Activated CD8-positive, alpha-beta T cell treated with anti-CD3 and anti-CD28 coated beads for 36 hours (primary cell): ENCODE results near the gene CFC1. TPM values are rescaled to one million over a fixed set of nuclear protein-coding genes. Genes with fewer than 3 reads are reported as not detected.
"Not testable (repeated sequence)": the region's sequence is repeated elsewhere in the genome, so short reads cannot be mapped to it uniquely, and the experiment has no call there.

Experiments
- ATAC-seq: fragments of 200-7000 bp; cut with Tn5 transposase; one replicate; pipeline ENCODE4 v1.10.0; 2021; ENCODE audit warnings: mild to moderate bottlenecking, moderate library complexity
- CTCF ChIA-PET: fragments of 350-600 bp; sonication (Branson Sonifier 250); formaldehyde crosslinking; loops from one replicate; lab custom pipeline; 2021; ENCODE audit warnings: antibody characterized with exemption; lab: Charles Lee
- POLR2A ChIA-PET: fragments of 350-600 bp; sonication (Branson Sonifier 250); formaldehyde crosslinking; loops from one replicate; lab custom pipeline; 2021; ENCODE audit warnings: antibody characterized with exemption; lab: Charles Lee
- DNase-seq: peaks from one replicate; pipeline ENCODE4 v3.0.0-alpha.2; 2020
- H3K27ac Mint-ChIP-seq: one replicate; pipeline ENCODE4 v1.8.0; 2021; ENCODE audit warnings: mild to moderate bottlenecking, mixed read lengths
- H3K27me3 Mint-ChIP-seq: one replicate; pipeline ENCODE4 v1.8.0; 2021; ENCODE audit warnings: mixed read lengths
- H3K36me3 Mint-ChIP-seq: one replicate; pipeline ENCODE4 v1.8.0; 2021; ENCODE audit warnings: low read depth, mixed read lengths
- H3K4me1 Mint-ChIP-seq: one replicate; pipeline ENCODE4 v1.8.0; 2021; ENCODE audit warnings: low read depth, mixed read lengths
- H3K4me3 Mint-ChIP-seq: one replicate; pipeline ENCODE4 v1.8.0; 2021; ENCODE audit warnings: mild to moderate bottlenecking, moderate library complexity, mixed read lengths
- H3K9me3 Mint-ChIP-seq: one replicate; pipeline ENCODE4 v1.8.0; 2021; ENCODE audit warnings: mixed read lengths
- intact Hi-C: fragments of 100-400 bp; cut with micrococcal nuclease; formaldehyde crosslinking; loops from one replicate; pipeline ENCODE4 v1.10.0; 2022
- total RNA-seq, 2 experiments: library from RNA; stranded (reverse); gene quantifications; one replicate each; pipeline ENCODE4 v1.2.3, GENCODE V29; 2021

The CFC1 gene
- total RNA-seq, 2 experiments from 2014 or later: not detected

DNA sequence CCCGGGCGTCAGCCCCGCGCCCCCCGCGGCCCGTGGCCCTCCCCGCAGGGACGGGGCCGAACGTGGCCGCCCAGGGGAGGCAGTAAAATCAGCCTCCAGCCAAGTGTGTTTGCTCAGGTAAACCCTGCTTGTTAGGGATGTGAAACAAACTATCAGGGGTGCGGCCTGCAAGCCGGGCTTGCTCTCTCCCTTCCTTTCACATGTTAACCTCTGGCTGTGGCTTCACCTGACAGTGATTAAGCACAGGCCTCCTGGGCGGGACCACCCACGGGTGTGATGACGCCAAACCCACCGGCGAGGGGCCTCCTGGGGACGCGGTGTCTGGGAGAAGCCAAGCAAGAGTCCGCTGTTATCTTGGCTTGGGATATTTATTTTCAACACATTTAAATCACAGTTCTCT, 1.4 kb downstream of the CFC1 start:
- H3K4me1 Mint-ChIP-seq, ATAC-seq, H3K9me3 Mint-ChIP-seq, H3K36me3 Mint-ChIP-seq, H3K27me3 Mint-ChIP-seq, H3K4me3 Mint-ChIP-seq, POLR2A ChIA-PET, intact Hi-C loops, DNase-seq, CTCF ChIA-PET, H3K27ac Mint-ChIP-seq: not testable (repeated sequence)

- H3K27me3 Mint-ChIP-seq, H3K4me1 Mint-ChIP-seq, DNase-seq, intact Hi-C loops, POLR2A ChIA-PET, H3K36me3 Mint-ChIP-seq, H3K9me3 Mint-ChIP-seq, ATAC-seq, CTCF ChIA-PET, H3K4me3 Mint-ChIP-seq, H3K27ac Mint-ChIP-seq: not testable (repeated sequence)
Observed at GRCh38 chr2:130596757-130597156, 2.6 kb downstream of the CFC1 start.

GRCh38 chr2:130594011-130594410, 5.4 kb downstream of the CFC1 start:
- DNase-seq, CTCF ChIA-PET, H3K4me1 Mint-ChIP-seq, H3K4me3 Mint-ChIP-seq, H3K27ac Mint-ChIP-seq, H3K27me3 Mint-ChIP-seq, H3K9me3 Mint-ChIP-seq, POLR2A ChIA-PET, intact Hi-C loops, ATAC-seq, H3K36me3 Mint-ChIP-seq: not testable (repeated sequence)

DNA sequence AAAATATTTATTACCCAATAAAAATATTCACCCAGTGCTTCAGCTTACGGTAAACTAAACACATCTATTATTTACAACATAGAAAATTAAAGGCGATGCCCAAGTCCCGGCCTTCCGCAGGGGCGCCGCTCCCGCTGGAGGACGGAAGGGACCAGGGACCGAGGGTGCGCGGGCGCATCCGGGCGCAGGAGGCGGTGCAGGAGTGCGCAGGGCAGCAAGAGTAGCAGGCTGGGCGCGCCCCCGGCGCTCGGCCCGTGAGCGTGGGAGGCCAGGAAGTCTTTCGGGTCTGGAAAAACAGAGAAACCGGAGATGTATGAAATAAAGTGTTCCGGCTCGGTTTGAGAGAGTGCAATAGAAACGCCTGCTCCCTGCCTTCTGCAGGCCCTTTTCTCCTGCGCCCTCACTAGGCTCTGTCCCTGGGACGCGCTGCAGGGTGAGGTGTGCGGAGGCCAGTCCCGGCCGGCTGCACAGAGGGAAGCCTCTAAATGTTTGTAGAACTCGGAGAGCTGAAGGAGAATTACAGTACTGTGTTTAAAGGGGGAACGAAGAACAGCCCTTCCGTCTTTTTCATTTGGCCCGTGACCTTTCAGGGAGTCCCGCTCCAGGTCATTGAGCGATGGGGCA, 6.5 kb downstream of the CFC1 start:
- ATAC-seq, CTCF ChIA-PET, H3K4me3 Mint-ChIP-seq, DNase-seq, POLR2A ChIA-PET, H3K9me3 Mint-ChIP-seq, H3K27ac Mint-ChIP-seq, H3K36me3 Mint-ChIP-seq, intact Hi-C loops, H3K4me1 Mint-ChIP-seq, H3K27me3 Mint-ChIP-seq: not testable (repeated sequence)

GRCh38 chr2:130590842-130591359, 8.5 kb downstream of the CFC1 start:
- DNase-seq, POLR2A ChIA-PET, H3K9me3 Mint-ChIP-seq, CTCF ChIA-PET, ATAC-seq, H3K36me3 Mint-ChIP-seq, H3K27ac Mint-ChIP-seq, H3K27me3 Mint-ChIP-seq, H3K4me1 Mint-ChIP-seq, intact Hi-C loops, H3K4me3 Mint-ChIP-seq: not testable (repeated sequence)

DNA sequence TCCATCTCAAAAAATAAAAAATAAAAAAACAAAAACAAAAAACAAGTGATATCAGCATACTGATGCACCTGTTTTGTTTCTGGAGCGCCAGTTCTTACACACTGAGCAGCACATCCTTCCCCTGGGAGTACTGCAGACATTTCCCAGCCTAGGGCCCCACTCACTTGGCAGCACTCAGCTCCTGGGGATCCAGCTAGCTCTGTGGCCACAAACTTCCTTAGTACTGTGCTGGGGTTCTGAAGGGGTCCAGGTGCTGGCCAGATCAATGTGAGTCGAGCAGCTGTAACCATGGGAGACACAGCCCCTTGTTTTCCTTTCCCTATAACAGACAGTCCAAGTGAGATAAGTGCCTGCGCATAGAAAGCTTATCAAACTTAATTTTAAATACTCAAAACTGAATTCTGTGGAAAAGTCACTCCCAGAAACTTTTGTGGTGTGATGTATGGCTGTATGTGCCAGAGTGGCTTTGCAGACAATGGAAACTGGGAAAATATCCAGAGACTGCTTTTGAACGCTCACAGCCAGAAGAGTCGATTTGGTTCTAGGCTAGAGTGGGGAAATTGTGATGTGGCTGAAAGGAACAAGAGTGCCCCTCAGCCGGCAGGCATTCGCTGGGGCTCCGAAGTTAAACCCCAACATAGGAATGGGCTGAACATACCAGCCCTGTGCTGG, 9.1 kb downstream of the CFC1 start:
- POLR2A ChIA-PET, H3K27ac Mint-ChIP-seq, H3K4me1 Mint-ChIP-seq, H3K36me3 Mint-ChIP-seq, ATAC-seq, DNase-seq, H3K27me3 Mint-ChIP-seq, intact Hi-C loops, CTCF ChIA-PET, H3K4me3 Mint-ChIP-seq, H3K9me3 Mint-ChIP-seq: not testable (repeated sequence)

GRCh38 chr2:130588688-130589458, 10.5 kb downstream of the CFC1 start:
- POLR2A ChIA-PET, H3K36me3 Mint-ChIP-seq, intact Hi-C loops, H3K4me3 Mint-ChIP-seq, H3K27me3 Mint-ChIP-seq, H3K4me1 Mint-ChIP-seq, H3K9me3 Mint-ChIP-seq, CTCF ChIA-PET: not testable (repeated sequence)
- DNase-seq (peak; percentile 42), ATAC-seq (peak; percentile 94)
- peak overlapping the region; percentile 46 for H3K27ac Mint-ChIP-seq

DNA sequence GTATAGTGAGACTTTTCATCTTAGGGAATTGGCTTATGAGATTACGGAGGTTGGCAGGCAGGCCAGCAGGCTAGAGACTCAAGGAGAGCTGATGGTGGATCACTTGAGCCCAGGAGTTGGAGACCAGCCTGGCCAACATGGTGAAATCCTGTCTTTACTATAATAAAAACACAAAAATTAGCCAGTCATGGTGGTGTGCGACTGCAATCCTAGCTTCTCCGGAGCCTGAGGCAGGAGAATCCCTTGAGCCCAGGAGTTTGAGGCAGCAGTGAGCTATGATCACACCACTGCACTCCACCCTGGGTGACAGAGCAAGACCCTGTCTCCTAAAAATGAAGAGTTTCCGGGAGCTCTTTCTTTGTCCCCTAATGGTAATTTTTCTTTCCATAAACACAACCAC, 14.6 kb downstream of the CFC1 start:
- H3K9me3 Mint-ChIP-seq, H3K4me1 Mint-ChIP-seq, H3K36me3 Mint-ChIP-seq, POLR2A ChIA-PET, CTCF ChIA-PET, DNase-seq, ATAC-seq, intact Hi-C loops, H3K4me3 Mint-ChIP-seq, H3K27me3 Mint-ChIP-seq, H3K27ac Mint-ChIP-seq: not testable (repeated sequence)

DNA sequence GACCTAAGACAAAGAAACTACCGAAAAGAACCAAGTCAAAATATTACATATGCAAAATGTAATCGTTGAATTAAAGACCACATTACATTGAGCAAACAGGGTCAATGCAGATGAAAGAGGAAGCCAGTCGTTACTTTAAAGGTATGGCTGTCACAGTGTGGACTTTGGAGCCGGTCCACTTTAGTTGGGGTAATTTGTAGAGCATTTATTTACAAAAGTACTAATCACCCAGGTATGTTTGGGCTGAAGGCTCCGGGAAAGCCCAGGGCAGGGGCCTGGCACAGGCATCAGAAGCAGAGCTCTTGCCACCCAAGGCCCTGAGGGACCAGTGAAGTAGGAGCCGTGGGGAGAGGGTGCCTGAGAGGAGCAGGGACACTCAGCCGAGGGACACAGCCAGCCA, 15.8 kb downstream of the CFC1 start:
- H3K27me3 Mint-ChIP-seq, H3K36me3 Mint-ChIP-seq, H3K27ac Mint-ChIP-seq, DNase-seq, POLR2A ChIA-PET, H3K9me3 Mint-ChIP-seq, H3K4me1 Mint-ChIP-seq, ATAC-seq, CTCF ChIA-PET, intact Hi-C loops, H3K4me3 Mint-ChIP-seq: not testable (repeated sequence)

GRCh38 chr2:130582970-130583369, 16.4 kb downstream of the CFC1 start:
- H3K27ac Mint-ChIP-seq, CTCF ChIA-PET, POLR2A ChIA-PET: not testable (repeated sequence)

DNA sequence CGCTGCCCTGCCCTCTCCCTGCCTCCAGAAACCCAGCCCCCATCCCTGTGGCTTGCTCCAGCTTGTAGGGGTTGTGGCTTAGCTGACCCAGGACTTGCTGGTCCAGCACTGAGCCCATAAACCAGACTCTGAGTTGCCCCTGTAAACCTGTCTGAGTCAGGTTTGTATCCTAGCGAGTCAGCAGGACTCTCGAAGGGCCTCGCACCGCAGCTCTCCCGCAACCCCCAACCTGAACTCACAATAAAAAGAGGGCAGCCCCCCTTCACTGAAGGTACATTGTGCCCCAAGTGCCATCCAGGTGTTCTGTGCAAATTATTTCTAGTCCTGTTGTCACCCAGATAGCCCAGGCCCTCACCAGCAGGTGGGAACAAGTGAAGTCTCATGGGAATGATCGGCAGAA, 17.9 kb downstream of the CFC1 start:
- H3K27me3 Mint-ChIP-seq, H3K36me3 Mint-ChIP-seq, ATAC-seq, intact Hi-C loops, DNase-seq, H3K4me1 Mint-ChIP-seq, H3K27ac Mint-ChIP-seq, POLR2A ChIA-PET, H3K9me3 Mint-ChIP-seq, H3K4me3 Mint-ChIP-seq, CTCF ChIA-PET: not testable (repeated sequence)

More at GRCh38 chr2:130582970-130583369, 16.4 kb downstream of the CFC1 start:
- DNase-seq, ATAC-seq, H3K9me3 Mint-ChIP-seq, intact Hi-C loops, H3K36me3 Mint-ChIP-seq, H3K4me1 Mint-ChIP-seq, H3K4me3 Mint-ChIP-seq, H3K27me3 Mint-ChIP-seq: not testable (repeated sequence)
